ENCODE measurements around the gene KLHL21. TPM values are rescaled to one million over a fixed set of nuclear protein-coding genes. Genes with fewer than 3 reads are reported as not detected.
"Not testable (repeated sequence)": the region's sequence is repeated elsewhere in the genome, so short reads cannot be mapped to it uniquely, and the experiment has no call there.

The KLHL21 gene
- total RNA-seq, 1 experiment from 2014 or later = 24.4 TPM

GRCh38 chr1:6638226-6638625, 35.6 kb upstream of the KLHL21 start:
- H3K9me3 ChIP-seq (ENCODE audit: insufficient read depth, low read depth) = no peaks in the 10 kb centered on the region
- ChIA-PET CTCF (no interaction called here), POLR2A (ENCODE audit: unreplicated experiment) (no interaction called here)
- H3K27ac ChIP-seq = no peak overlapping the region
- no peaks in the 10 kb centered on the region for H3K9me2 ChIP-seq (ENCODE audit: insufficient read depth)
- no peaks in the 10 kb centered on the region for H3F3A ChIP-seq (ENCODE audit: insufficient read depth, low read depth)
- H3K4me2 ChIP-seq = no peak overlapping the region
- no peak for TF ChIP-seq EZH2 (IDR thresholded peaks at IDR 0.05; ENCODE audit: low read depth)
- TF ChIP-seq CTCF (conservative IDR thresholded peaks at IDR 0.05) = no peak
- no peaks in the 10 kb centered on the region for H3K36me3 ChIP-seq (ENCODE audit: low read depth)
- no peaks in the 10 kb centered on the region for H3K4me1 ChIP-seq (replicated peaks; ENCODE audit: insufficient read depth)
- no peak overlapping the region for H3K4me3 ChIP-seq
- intact Hi-C loops (cut with micrococcal nuclease; ENCODE audit: unreplicated experiment) = no loop called here
- H3K27me3 ChIP-seq (ENCODE audit: insufficient read depth, low read depth) = no peaks in the 10 kb centered on the region
- no peak for DNase-seq
- H4K20me1 ChIP-seq (ENCODE audit: insufficient read depth) = no peaks in the 10 kb centered on the region
- H3K79me2 ChIP-seq (ENCODE audit: low read depth) = no peaks in the 10 kb centered on the region
- no TSS peak for BruUV-seq (replicated peaks)
- H2AFZ ChIP-seq = no peak overlapping the region

GRCh38 chr1:6637770-6638169, 35.1 kb upstream of the KLHL21 start:
- H3K27ac ChIP-seq = no peak overlapping the region
- ChIA-PET CTCF (no interaction called here), POLR2A (ENCODE audit: unreplicated experiment) (no interaction called here)
- no peaks in the 10 kb centered on the region for H3K9me2 ChIP-seq (ENCODE audit: insufficient read depth)
- H3K4me1 ChIP-seq (replicated peaks; ENCODE audit: insufficient read depth) = no peaks in the 10 kb centered on the region
- intact Hi-C loops (cut with micrococcal nuclease; ENCODE audit: unreplicated experiment) = no loop called here
- H2AFZ ChIP-seq = no peak overlapping the region
- H3K9me3 ChIP-seq (ENCODE audit: insufficient read depth, low read depth) = no peaks in the 10 kb centered on the region
- no peaks in the 10 kb centered on the region for H4K20me1 ChIP-seq (ENCODE audit: insufficient read depth)
- H3K36me3 ChIP-seq (ENCODE audit: low read depth) = no peaks in the 10 kb centered on the region
- H3K27me3 ChIP-seq (ENCODE audit: insufficient read depth, low read depth) = no peaks in the 10 kb centered on the region
- H3K79me2 ChIP-seq (ENCODE audit: low read depth) = no peaks in the 10 kb centered on the region
- no peak overlapping the region for H3K4me2 ChIP-seq
- H3F3A ChIP-seq (ENCODE audit: insufficient read depth, low read depth) = no peaks in the 10 kb centered on the region
- H3K4me3 ChIP-seq = no peak overlapping the region
- no TSS peak for BruUV-seq (replicated peaks)
- no peak for TF ChIP-seq EZH2 (IDR thresholded peaks at IDR 0.05; ENCODE audit: low read depth)
- TF ChIP-seq CTCF (conservative IDR thresholded peaks at IDR 0.05) = no peak
- no peak for DNase-seq

- H3K4me3 ChIP-seq; H3K27me3 ChIP-seq (ENCODE audit: insufficient read depth, low read depth); H3F3A ChIP-seq (ENCODE audit: insufficient read depth, low read depth); H2AFZ ChIP-seq; DNase-seq; H3K79me2 ChIP-seq (ENCODE audit: low read depth); H3K4me1 ChIP-seq (replicated peaks; ENCODE audit: insufficient read depth); H3K27ac ChIP-seq; H3K36me3 ChIP-seq (ENCODE audit: low read depth); H4K20me1 ChIP-seq (ENCODE audit: insufficient read depth); H3K4me2 ChIP-seq; BruUV-seq (replicated peaks); H3K9me2 ChIP-seq (ENCODE audit: insufficient read depth); intact Hi-C loops (cut with micrococcal nuclease; ENCODE audit: unreplicated experiment); H3K9me3 ChIP-seq (ENCODE audit: insufficient read depth, low read depth); CTCF ChIA-PET: not testable (repeated sequence)
- POLR2A ChIA-PET (ENCODE audit: unreplicated experiment) = interaction anchor here (0.6 kb wide), 1 partner anchor 18 kb away, joined by 5 read pairs; no protein-coding TSS in a partner anchor
Measured at GRCh38 chr1:6636778-6637177, 34.1 kb upstream of the KLHL21 start.

Measured in PC-9 (cell line).